Measurements from ENCODE around the gene LPP. TPM values are rescaled to one million over a fixed set of nuclear protein-coding genes. Genes with fewer than 3 reads are reported as not detected.

LPP gene
- total RNA-seq, 4 donors from 2014 or later, result 141 to 248 (median 185) TPM

DNA sequence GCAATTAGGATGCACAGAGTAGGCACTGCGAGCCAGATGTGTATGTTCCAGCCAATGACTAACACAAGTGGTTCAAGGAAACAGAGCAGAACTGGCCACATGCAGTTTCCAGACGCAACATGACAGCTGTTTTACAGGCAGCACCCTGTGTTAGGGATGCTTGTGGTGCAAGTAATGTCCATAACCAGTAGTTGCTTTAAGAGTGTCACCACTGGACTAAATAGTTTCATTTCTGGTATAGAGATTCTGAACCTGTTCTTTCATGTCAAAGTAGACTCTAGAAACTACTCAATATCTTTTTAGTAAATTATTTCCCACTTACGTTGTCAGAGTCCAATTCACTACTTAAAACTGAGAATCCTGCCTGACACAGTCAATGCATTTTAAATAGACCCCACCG, 14.5 kb upstream of the LPP start:
- TF ChIP-seq, protein P1, sequence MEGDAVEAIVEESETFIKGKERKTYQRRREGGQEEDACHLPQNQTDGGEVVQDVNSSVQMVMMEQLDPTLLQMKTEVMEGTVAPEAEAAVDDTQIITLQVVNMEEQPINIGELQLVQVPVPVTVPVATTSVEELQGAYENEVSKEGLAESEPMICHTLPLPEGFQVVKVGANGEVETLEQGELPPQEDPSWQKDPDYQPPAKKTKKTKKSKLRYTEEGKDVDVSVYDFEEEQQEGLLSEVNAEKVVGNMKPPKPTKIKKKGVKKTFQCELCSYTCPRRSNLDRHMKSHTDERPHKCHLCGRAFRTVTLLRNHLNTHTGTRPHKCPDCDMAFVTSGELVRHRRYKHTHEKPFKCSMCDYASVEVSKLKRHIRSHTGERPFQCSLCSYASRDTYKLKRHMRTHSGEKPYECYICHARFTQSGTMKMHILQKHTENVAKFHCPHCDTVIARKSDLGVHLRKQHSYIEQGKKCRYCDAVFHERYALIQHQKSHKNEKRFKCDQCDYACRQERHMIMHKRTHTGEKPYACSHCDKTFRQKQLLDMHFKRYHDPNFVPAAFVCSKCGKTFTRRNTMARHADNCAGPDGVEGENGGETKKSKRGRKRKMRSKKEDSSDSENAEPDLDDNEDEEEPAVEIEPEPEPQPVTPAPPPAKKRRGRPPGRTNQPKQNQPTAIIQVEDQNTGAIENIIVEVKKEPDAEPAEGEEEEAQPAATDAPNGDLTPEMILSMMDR (IDR thresholded peaks at IDR 0.05; ENCODE audit: low read depth), result no peak

DNA sequence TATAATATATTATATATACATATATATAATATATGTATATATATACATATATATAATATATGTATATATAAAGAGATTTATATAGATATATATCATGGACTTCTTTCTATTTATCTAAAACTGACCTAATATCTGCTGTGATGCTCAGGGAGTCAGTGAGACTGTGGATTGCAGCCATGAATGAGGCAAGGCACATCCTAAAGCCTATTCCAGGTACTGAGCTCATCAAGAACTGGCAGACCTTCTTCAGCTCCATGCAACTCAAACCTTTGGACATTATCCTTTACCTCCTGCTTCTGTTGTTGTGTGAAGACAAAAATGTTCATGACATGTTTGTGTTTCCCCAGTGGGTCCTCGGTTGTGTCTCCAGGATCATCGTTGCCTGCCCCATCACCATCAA, 7.7 kb upstream of the LPP start:
- TF ChIP-seq, protein P1 (IDR thresholded peaks at IDR 0.05; ENCODE audit: low read depth), result no peak

DNA sequence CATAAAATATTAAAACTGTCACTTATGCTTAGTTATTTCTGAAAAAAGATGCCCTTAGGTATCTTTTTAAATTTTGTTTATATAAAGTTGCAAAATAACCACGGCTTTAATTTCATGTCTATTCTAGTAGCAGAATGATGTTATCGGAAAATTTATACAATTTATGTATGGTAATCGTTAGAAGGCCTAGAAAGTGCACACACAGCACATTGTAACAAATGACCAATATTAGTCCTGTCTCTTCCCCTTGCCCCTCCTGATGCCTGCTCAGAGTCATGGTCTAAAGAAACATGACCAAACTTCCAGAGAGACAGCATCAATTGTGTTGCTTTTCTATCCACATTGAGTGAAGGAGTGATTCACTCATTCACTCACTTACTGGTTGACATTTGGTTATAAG, 6.2 kb upstream of the LPP start:
- TF ChIP-seq, protein P1 (IDR thresholded peaks at IDR 0.05; ENCODE audit: low read depth), result no peak

DNA sequence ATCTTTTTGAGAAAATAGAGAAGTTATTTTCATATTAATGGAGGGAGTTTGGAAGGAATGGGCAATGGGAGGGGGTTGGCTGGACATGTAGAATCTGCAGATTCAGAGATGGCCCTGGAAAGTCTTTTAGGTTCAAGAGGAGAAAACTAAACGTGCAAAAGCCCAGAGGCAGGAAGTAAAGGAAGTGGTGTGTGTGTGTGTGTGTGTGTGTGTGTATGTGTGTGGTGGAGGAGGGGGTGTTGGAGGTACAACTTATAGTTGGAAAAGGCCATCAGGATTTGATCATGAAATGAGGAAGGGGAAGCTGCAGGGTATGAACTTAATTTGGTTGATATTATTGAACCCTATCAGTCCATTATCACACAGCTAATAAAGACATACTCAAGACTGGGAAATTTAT, 5.6 kb upstream of the LPP start:
- TF ChIP-seq, protein P1 (IDR thresholded peaks at IDR 0.05; ENCODE audit: low read depth), result no peak

DNA sequence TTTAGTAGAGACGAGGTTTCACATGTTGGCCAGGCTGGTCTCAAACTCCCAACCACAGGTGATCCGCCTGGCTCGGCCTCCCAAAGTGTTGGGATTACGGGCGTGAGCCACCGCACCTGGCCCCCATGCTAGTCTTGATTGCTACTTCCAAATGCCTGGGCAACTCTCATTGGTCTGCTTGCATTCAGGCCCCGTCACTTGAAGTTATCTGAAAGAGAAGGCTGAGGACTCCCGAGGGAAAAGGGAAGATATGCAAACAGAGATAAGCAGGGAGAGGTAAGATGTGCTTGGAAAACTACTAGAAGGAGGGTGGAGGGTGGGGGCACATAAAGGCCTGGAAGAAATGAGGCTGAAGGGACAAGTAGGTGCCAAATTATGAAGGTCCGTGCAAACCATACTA, 4.4 kb upstream of the LPP start:
- TF ChIP-seq, protein P1 (IDR thresholded peaks at IDR 0.05; ENCODE audit: low read depth), result no peak

DNA sequence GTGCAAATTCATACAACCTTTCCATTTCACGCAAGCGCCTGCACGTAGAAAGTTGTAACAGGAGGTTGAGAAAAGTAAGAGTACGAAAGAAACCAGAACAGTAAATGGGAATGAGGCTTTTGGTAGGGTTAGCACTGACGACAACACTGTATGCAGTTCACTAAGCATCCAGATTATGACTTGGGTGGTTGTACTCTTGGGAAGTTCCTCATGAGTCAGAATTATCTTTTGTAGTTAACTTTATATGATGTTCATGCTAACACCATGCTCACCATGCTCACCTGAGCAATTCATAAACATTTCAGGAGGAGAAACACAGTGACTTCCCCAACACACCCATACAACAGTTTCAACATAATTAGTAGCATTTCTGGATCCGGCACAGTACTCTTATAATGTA, 3.0 kb upstream of the LPP start:
- TF ChIP-seq, protein P1 (IDR thresholded peaks at IDR 0.05; ENCODE audit: low read depth), result no peak

DNA sequence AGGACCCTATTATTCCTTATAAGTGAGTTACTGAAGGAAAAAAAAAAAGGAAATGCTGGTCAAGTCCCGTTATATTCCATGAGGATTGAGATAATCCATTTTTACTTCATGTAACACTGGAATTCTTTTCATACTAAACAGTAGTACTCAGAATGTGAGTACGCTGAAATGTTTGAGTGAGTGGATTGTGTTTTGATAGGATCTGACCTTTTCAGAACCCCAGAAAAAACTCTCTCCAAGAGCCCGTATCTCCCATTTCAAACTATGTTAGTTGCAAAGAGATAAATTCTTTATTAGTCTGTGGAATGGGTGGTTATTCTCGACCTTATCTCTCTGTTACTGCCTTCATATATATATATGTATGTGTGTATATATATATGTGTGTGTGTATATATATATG, 2.5 kb upstream of the LPP start:
- TF ChIP-seq, protein P1 (IDR thresholded peaks at IDR 0.05; ENCODE audit: low read depth), result no peak
